ENCODE data around the gene PAXIP1. TPM values are rescaled to one million over a fixed set of nuclear protein-coding genes. Genes with fewer than 3 reads are reported as not detected.

The PAXIP1 gene
- total and polyA plus RNA-seq, 2 donors (not counting 3 experiments of a cell fraction or from before 2014, with no cell fraction given) = 10.0 to 15.8 TPM

- POLR2A ChIA-PET = no interaction called here
- Histone ChIP-seq H3K9me1 (replicated peaks; ENCODE audit: control insufficient read depth, extremely low read depth, insufficient read depth, low read length) (no peaks in the 10 kb centered on the region), H3K27me3 (ENCODE audit: control insufficient read depth in 2 of 2, insufficient read depth in 2 of 2, low read length in 2 of 2) (no peaks in the 10 kb centered on the region), H4K20me1 (replicated peaks; ENCODE audit: control insufficient read depth, extremely low read depth, insufficient read depth, low read length) (no peaks in the 10 kb centered on the region), H3K4me3 (replicated peaks in 1 of 3; ENCODE audit: insufficient read depth in 1 of 3, low read depth in 1 of 3, low read length in 3 of 3) (no peak overlapping the region), H3K9me3 (replicated peaks; ENCODE audit: control insufficient read depth, insufficient read depth, low read length) (no peaks in the 10 kb centered on the region), H3K36me3 (ENCODE audit: control insufficient read depth in 2 of 2, extremely low read depth in 1 of 2, insufficient read depth in 2 of 2, low read length in 2 of 2) (peaks cover 0 to 5% of the 10 kb centered on the region in 2 experiments), H3K27ac (ENCODE audit: insufficient read depth, low read depth, low read length) (no peak overlapping the region), H3K79me2 (ENCODE audit: control insufficient read depth, insufficient read depth, low read length) (peaks cover under 1% of the 10 kb centered on the region), H3K4me2 (ENCODE audit: insufficient read depth, low read length) (no peak overlapping the region), H3K9ac (replicated peaks; ENCODE audit: extremely low read depth, insufficient read depth, low read length) (no peak overlapping the region), H3K4me1 (ENCODE audit: control insufficient read depth, extremely low read depth, insufficient read depth, low read length) (no peaks in the 10 kb centered on the region), H2AFZ (ENCODE audit: low read depth, low read length) (no peak overlapping the region)
- no TSS peak for BruUV-seq (replicated peaks)
- intact Hi-C loops (cut with micrococcal nuclease) (no loop called here), dilution Hi-C loops (cut with MboI; ENCODE audit: extremely low pct_ligation_motif_present, low sequenced_read_pairs) (no loop called here)
- TF ChIP-seq JUN (IDR thresholded peaks at IDR 0.05; ENCODE audit: borderline replicate concordance, insufficient read depth, insufficient read length, low read depth) (no peak), GATA2 (IDR thresholded peaks at IDR 0.05; ENCODE audit: insufficient read depth, insufficient read length, low read depth, low read length) (no peak), EZH2 (IDR thresholded peaks at IDR 0.05; ENCODE audit: borderline replicate concordance, low read depth, low read length, severe bottlenecking) (no peak), MAX (IDR thresholded peaks at IDR 0.05; ENCODE audit: insufficient read depth, insufficient read length) (no peak), POLR2A (IDR thresholded peaks at IDR 0.05; ENCODE audit: low read depth, low read length) (no peak), FOS (IDR thresholded peaks at IDR 0.05; ENCODE audit: borderline replicate concordance, insufficient read depth, low read length) (no peak), CTCF (IDR thresholded peaks at IDR 0.05; ENCODE audit: extremely low read depth in 1 of 2, insufficient read depth in 1 of 2, low read depth in 1 of 2, low read length in 2 of 2) (no peak), MYC (IDR thresholded peaks at IDR 0.05; ENCODE audit: low read depth, low read length) (no peak), POLR2AphosphoS5 (IDR thresholded peaks at IDR 0.05; ENCODE audit: insufficient read depth, low read depth, low read length) (no peak)
- no peak for FAIRE-seq
- CTCF ChIA-PET = interaction anchor here (1.2 kb wide), 2 partner anchors 18 to 41 kb away, joined by 3 to 4 read pairs; no protein-coding TSS in a partner anchor
- no peak for DNase-seq (ENCODE audit: low read depth, low spot score)
Measured at GRCh38 chr7:154978017-154978416, 24.9 kb downstream of the PAXIP1 start.
